ENCODE measurements around the gene SNCG.

Gene SNCG

DNA sequence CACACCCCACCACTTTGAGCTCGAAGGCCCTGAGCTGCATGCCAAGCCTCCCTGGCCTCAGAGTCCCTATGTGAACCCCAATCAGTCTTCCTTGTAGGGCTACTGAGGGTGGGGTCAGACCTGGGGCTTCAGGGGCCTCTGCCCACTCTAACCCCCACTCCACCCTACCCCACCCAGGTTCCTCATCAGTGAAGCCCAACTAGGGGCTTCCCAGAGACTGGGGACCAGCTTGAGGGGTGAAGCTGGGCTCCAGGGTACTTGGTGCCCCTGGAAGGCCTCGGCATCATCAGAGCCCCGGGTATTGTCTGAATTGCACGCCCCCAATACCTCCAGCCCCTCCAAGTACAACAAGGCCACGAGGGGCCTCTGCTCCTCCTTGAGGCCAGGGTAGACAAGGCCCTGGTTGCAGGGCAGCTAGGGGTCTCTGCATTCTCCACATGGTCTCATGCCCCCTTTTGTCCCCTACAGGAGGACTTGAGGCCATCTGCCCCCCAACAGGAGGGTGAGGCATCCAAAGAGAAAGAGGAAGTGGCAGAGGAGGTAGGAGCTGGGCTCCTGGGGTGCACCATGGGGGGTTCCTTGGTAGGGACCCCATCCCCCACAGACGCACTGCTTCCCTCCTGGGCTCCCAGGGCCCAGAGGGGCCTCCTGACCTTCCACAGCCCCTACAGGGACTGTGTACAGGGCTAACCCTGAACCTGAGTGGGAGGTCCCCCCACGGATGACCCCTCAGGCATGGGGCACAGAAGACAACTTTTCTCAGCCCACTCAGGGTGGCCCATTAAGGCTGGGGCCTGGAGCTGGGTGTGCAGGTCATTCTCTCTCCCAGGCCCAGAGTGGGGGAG, 4.0 kb downstream of the SNCG start:
- TF ChIP-seq, protein P1, sequence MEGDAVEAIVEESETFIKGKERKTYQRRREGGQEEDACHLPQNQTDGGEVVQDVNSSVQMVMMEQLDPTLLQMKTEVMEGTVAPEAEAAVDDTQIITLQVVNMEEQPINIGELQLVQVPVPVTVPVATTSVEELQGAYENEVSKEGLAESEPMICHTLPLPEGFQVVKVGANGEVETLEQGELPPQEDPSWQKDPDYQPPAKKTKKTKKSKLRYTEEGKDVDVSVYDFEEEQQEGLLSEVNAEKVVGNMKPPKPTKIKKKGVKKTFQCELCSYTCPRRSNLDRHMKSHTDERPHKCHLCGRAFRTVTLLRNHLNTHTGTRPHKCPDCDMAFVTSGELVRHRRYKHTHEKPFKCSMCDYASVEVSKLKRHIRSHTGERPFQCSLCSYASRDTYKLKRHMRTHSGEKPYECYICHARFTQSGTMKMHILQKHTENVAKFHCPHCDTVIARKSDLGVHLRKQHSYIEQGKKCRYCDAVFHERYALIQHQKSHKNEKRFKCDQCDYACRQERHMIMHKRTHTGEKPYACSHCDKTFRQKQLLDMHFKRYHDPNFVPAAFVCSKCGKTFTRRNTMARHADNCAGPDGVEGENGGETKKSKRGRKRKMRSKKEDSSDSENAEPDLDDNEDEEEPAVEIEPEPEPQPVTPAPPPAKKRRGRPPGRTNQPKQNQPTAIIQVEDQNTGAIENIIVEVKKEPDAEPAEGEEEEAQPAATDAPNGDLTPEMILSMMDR (IDR thresholded peaks at IDR 0.05; ENCODE audit: control insufficient read depth, extremely low read depth, insufficient read depth) = no peak
- no peak overlapping the region for H3K4me3 ChIP-seq (ENCODE audit: low read depth, low read length)
- no peak for DNase-seq (ENCODE audit: low read depth)

DNA sequence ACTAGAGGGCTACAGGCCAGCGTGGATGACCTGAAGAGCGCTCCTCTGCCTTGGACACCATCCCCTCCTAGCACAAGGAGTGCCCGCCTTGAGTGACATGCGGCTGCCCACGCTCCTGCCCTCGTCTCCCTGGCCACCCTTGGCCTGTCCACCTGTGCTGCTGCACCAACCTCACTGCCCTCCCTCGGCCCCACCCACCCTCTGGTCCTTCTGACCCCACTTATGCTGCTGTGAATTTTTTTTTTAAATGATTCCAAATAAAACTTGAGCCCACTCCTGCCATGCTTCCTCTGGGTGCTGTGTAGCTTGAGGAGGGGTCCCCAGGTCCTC, 4.5 kb downstream of the SNCG start:
- DNase-seq (ENCODE audit: low read depth) = no peak
- TF ChIP-seq, protein P1 (IDR thresholded peaks at IDR 0.05; ENCODE audit: control insufficient read depth, extremely low read depth, insufficient read depth) = no peak
- H3K4me3 ChIP-seq (ENCODE audit: low read depth, low read length) = no peak overlapping the region

DNA sequence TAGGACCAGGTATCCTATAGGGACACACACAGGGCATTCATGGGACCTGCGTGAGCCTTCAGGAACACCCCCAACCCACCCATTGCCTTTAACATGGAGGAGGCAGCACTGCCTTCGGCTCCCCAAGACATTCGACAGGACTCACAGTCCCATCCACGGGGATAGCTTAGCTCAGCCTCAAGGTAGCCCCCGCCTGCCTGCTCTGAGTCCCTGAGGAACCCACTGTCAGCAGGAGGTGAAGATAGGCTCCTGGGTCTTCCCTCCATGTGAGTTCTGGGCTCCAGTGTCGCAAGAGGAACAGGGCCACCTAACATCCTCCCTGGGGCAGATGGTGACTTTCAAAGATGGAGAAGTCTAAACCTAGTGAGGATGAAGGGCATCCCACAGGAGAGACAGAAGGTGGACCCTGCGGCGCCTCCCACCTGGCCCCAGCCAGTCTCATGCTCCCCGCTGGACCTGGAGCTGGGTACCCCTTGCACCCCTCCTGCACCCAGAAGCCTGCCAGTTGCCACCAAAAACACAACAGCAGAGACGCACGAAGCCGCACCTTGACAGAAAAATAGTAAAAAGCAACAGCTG, 5.0 kb downstream of the SNCG start:
- no peak for DNase-seq (ENCODE audit: low read depth)
- TF ChIP-seq, protein P1 (IDR thresholded peaks at IDR 0.05; ENCODE audit: control insufficient read depth, extremely low read depth, insufficient read depth) = no peak
- no peak overlapping the region for H3K4me3 ChIP-seq (ENCODE audit: low read depth, low read length)

DNA sequence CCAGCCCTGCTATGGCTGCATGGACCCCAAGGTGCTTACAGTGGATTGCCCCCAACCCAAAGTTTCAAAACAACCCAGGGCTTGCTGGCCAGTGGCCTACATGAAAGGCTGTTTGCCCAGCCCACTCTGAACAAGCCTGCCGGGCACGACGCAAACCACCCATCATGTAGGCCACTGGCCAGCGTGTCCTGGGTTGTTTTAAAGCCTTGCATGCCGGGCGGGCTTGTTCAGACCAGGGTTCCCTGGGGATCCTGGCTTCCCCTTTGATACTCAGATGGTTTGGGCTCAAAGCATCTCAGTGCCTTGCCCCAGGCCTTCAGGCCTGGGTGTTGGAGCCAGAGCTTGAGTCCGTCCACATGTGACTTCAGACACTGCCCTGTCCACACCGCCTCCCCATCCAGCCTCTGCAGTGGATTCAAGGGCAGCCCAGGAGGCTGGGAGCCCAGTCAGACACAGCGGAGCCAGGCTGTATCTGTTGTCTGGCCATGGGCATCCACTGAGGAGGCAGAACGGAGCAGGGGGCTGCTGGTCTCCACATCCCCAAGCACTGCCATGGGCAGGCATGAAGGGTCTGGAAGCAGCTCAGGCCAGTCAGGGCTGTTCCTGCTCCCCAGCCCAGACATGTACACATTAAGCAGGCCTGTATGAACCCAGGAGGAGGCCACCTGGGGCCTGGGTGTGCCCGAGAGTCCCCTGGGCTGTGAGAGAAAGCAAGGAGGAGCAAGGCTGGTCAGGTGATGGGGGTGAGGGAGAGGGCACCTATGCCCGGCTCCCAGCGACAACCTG, 5.9 kb downstream of the SNCG start:
- no peak overlapping the region for H3K4me3 ChIP-seq (ENCODE audit: low read depth, low read length)
- DNase-seq (ENCODE audit: low read depth) = no peak
- TF ChIP-seq, protein P1 (IDR thresholded peaks at IDR 0.05; ENCODE audit: control insufficient read depth, extremely low read depth, insufficient read depth) = no peak

DNA sequence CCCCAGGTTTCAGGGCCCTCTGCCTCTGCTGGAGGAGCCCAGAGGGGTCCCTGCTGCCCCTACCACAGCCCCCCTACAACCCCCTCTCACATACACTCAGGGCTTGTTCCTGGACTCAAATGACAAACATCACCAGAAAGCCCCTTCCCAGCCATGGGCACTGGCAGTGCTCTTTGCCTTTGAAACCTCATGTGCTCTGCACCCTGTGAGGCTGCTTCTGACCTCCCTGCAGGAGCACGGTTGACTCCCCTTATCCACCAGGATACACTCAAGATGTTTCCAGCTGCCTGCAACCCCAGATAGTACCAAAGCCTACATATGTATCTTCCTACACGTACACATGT, 6.4 kb downstream of the SNCG start:
- no peak for DNase-seq (ENCODE audit: low read depth)
- H3K4me3 ChIP-seq (ENCODE audit: low read depth, low read length) = no peak overlapping the region
- TF ChIP-seq, protein P1 (IDR thresholded peaks at IDR 0.05; ENCODE audit: control insufficient read depth, extremely low read depth, insufficient read depth) = no peak

DNA sequence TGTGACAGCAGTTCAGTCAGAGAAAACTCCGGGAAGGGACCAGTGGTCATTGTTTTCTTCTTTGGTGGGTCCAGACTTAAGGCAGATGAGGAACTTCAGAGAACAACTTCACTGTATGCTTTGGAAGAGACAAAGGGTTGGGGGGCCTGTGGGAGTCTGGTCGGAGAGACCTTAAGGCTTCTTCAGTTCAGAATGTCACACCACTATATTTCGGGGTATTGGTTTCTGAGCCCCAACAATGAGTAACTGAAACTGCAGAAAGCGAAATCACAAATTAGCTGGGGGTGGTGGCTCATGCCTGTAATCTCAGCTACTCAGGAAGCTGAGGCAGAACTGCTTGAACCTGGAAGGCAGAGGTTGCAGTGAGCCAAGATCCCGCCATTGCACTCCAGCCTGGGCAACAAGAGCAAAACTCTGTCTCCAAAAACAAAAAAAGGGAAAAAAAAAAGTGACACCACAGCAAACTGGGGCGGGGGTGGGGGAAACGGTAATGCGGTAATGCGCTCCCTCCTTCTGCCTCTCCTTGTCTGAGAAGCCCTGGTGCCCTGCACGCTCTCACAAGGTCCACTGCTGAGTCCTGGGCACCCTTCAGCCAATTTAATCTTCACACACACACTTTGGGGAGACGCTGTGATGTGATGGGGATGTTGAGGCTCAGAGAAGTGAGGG, 7.7 kb downstream of the SNCG start:
- TF ChIP-seq, protein P1 (IDR thresholded peaks at IDR 0.05; ENCODE audit: control insufficient read depth, extremely low read depth, insufficient read depth) = no peak
- DNase-seq (ENCODE audit: low read depth) = no peak
- no peak overlapping the region for H3K4me3 ChIP-seq (ENCODE audit: low read depth, low read length)
